HepG2 (cell line): ENCODE results near the gene CHID1. TPM values are rescaled to one million over a fixed set of nuclear protein-coding genes. Genes with fewer than 3 reads are reported as not detected.

Experiments
- ATAC-seq: fragments of 200-7000 bp; cut with Tn5 transposase; 3 replicates; pipeline ENCODE4 v1.9.1; 2020; ENCODE audit warnings: mild to moderate bottlenecking, moderate library complexity
- BruUV-seq: library from RNA; stranded (reverse); fragments of 400-500 nt; replicated peaks from 2 replicates; lab custom pipeline; 2021; lab: Mats Ljungman, UMichigan
- CTCF ChIA-PET: fragments of 300-600 bp; formaldehyde crosslinking; extraction: SDS; loops from one replicate; lab custom pipeline; 2021; ENCODE audit warnings: low total read pairs, inconsistent platforms, low intra/inter-chr PET ratio; lab: Yijun Ruan, JAX
- POLR2A ChIA-PET: fragments of 350-600 bp; sonication (Branson Sonifier 250); formaldehyde crosslinking; loops from one replicate; lab custom pipeline; 2020; ENCODE audit warnings: antibody characterized with exemption, inconsistent platforms; lab: Yijun Ruan, JAX
- DNase-seq: peaks from one replicate; pipeline ENCODE4 v3.0.0-alpha.2; 2015; ENCODE audit warnings: low spot score
- FAIRE-seq: peaks from 3 replicates; lab custom pipeline; 2011; peaks lifted over from hg19 to GRCh38; lab: Jason Lieb, UNC
- H2AFZ ChIP-seq: one replicate; pipeline ENCODE4 v1.6.1; 2011; ENCODE audit warnings: low read length, inconsistent platforms
- H3K27ac ChIP-seq: fragments of 300-600 bp; 3 replicates; pipeline ENCODE4 v1.8.0; 2011; ENCODE audit warnings: mixed run types, mild to moderate bottlenecking, mixed read lengths, low read length, inconsistent platforms; ENCODE audit not compliant: insufficient read depth; ENCODE audit errors: extremely low read length
- H3K27me3 ChIP-seq, 2 experiments: fragments of 200-600 bp in 1 of 2; 2 replicates in 1 of 2; 3 replicates in 1 of 2; pipeline versions ENCODE4 v1.6.0 to v1.8.0; 2011; ENCODE audit warnings: low read length in 2 of 2, mild to moderate bottlenecking in 2 of 2, moderate library complexity in 2 of 2, inconsistent platforms in 1 of 2; ENCODE audit not compliant: insufficient read depth in 2 of 2, control insufficient read depth in 1 of 2
- H3K36me3 ChIP-seq, 2 experiments: fragments of 200-600 bp in 1 of 2; replicated peaks in 1 of 2; 2 replicates in 1 of 2; 3 replicates in 1 of 2; pipeline versions ENCODE4 v1.5.1 to v1.8.0; 2011; ENCODE audit warnings: low read length in 2 of 2, inconsistent platforms in 1 of 2; ENCODE audit not compliant: insufficient read depth in 2 of 2, control insufficient read depth in 1 of 2
- H3K4me1 ChIP-seq: 2 replicates; pipeline ENCODE4 v1.5.1; 2012; ENCODE audit warnings: low read length, inconsistent platforms; ENCODE audit not compliant: insufficient read depth
- H3K4me2 ChIP-seq: 2 replicates; pipeline ENCODE4 v1.6.0; 2011; ENCODE audit warnings: low read depth, low read length, inconsistent platforms
- H3K4me3 ChIP-seq, 3 experiments: fragments of 200-600 bp in 1 of 3; sonication (generic), shearing (Covaris generic) in 1 of 3; replicated peaks in 1 of 3; 2 replicates each; pipeline ENCODE4 v1.5.1; 2011 to 2016; ENCODE audit warnings: low read length in 3 of 3, inconsistent platforms in 2 of 3, low read depth in 2 of 3, mild to moderate bottlenecking in 2 of 3, control low read depth in 1 of 3, mixed read lengths in 1 of 3; ENCODE audit not compliant: insufficient read depth in 1 of 3
- H3K79me2 ChIP-seq: one replicate; pipeline ENCODE4 v1.6.1; 2011; ENCODE audit warnings: low read length, inconsistent platforms; ENCODE audit not compliant: insufficient read depth
- H3K9ac ChIP-seq: 2 replicates; pipeline ENCODE4 v1.6.0; 2011; ENCODE audit warnings: mild to moderate bottlenecking, low read depth, low read length, inconsistent platforms; ENCODE audit not compliant: insufficient read depth
- H3K9me3 ChIP-seq: 2 replicates; pipeline ENCODE4 v1.5.1; 2012; ENCODE audit warnings: mild to moderate bottlenecking, low read length
- H4K20me1 ChIP-seq: 2 replicates; pipeline ENCODE4 v1.6.0; 2011; ENCODE audit warnings: inconsistent platforms, mild to moderate bottlenecking, low read length, moderate library complexity; ENCODE audit not compliant: insufficient read depth
- AKAP8 ChIP-seq: sonication (generic); formaldehyde crosslinking; IDR thresholded peaks from 2 replicates; pipeline ENCODE4 v1.5.1; 2020; ENCODE audit warnings: mild to moderate bottlenecking, missing genetic modification reagents
- ARNT2 ChIP-seq: sonication (generic); formaldehyde crosslinking; IDR thresholded peaks from 2 replicates; pipeline ENCODE4 v1.8.0; 2022; ENCODE audit warnings: mild to moderate bottlenecking, low read depth, missing genetic modification reagents, moderate library complexity
- FIP1L1 ChIP-seq: fragments of 200-400 bp; formaldehyde crosslinking; IDR thresholded peaks from 2 replicates; pipeline ENCODE4 v1.6.1; 2018; ENCODE audit warnings: low read depth, mild to moderate bottlenecking, low read length, moderate library complexity, borderline replicate concordance; ENCODE audit not compliant: insufficient read depth
- FUBP1 ChIP-seq: sonication (generic); formaldehyde crosslinking; IDR thresholded peaks from 2 replicates; pipeline ENCODE4 v1.5.1; 2020; ENCODE audit warnings: missing genetic modification reagents, mild to moderate bottlenecking, borderline replicate concordance
- GFI1 ChIP-seq: sonication (generic); formaldehyde crosslinking; IDR thresholded peaks from 2 replicates; pipeline ENCODE4 v1.5.0; 2020; ENCODE audit warnings: missing genetic modification reagents, mild to moderate bottlenecking, borderline replicate concordance
- NBN ChIP-seq: fragments of 450-650 bp; conservative IDR thresholded peaks from 2 replicates; pipeline ENCODE4 v1.6.1; 2017
- NFKB2 ChIP-seq: sonication (generic); formaldehyde crosslinking; IDR thresholded peaks from 2 replicates; pipeline ENCODE4 v1.4.0; 2020; ENCODE audit warnings: missing genetic modification reagents, borderline replicate concordance
- RBM22 ChIP-seq: fragments of 200-400 bp; formaldehyde crosslinking; optimal IDR thresholded peaks from 2 replicates; pipeline ENCODE3; 2017; ENCODE audit warnings: mild to moderate bottlenecking, low read length, moderate library complexity
- SKI ChIP-seq: fragments of 450-650 bp; IDR thresholded peaks from one replicate; pipeline ENCODE4 v1.6.1; 2018; ENCODE audit warnings: mild to moderate bottlenecking; ENCODE audit not compliant: partially characterized antibody
- SMARCE1 ChIP-seq: fragments of 450-650 bp; IDR thresholded peaks from 2 replicates; pipeline ENCODE4 v1.6.1; 2017; ENCODE audit warnings: borderline replicate concordance
- ZNF10 ChIP-seq: sonication (generic); formaldehyde crosslinking; IDR thresholded peaks from 2 replicates; pipeline ENCODE4 v1.4.0; 2020; ENCODE audit warnings: mild to moderate bottlenecking, low read depth, missing genetic modification reagents, borderline replicate concordance
- ZNF431 ChIP-seq: sonication (generic); formaldehyde crosslinking; IDR thresholded peaks from 2 replicates; pipeline ENCODE4 v1.9.0; 2022; ENCODE audit warnings: missing genetic modification reagents, low read depth, mild to moderate bottlenecking, borderline replicate concordance
- ZNF446 ChIP-seq: sonication (generic); formaldehyde crosslinking; IDR thresholded peaks from 2 replicates; pipeline ENCODE4 v1.5.0; 2020; ENCODE audit warnings: mild to moderate bottlenecking, missing genetic modification reagents
- ZNF510 ChIP-seq: sonication (generic); formaldehyde crosslinking; IDR thresholded peaks from 2 replicates; pipeline ENCODE4 v1.4.0; 2020; ENCODE audit warnings: low read depth, mild to moderate bottlenecking, missing genetic modification reagents
- WGBS: methylation state at CpG from one replicate; pipeline ENCODE4 v1.1.6; 2017; ENCODE audit warnings: low lambda C conversion rate; 5-methylcytosine and 5-hydroxymethylcytosine counted together
- in situ Hi-C: cut with HindIII; loops from 2 replicates; pipeline ENCODE4 v1.10.0; 2017; ENCODE audit warnings: low pct_unique_long_range_greater_than_20kb; ENCODE audit not compliant: extremely low pct_ligation_motif_present
- intact Hi-C: fragments of 100-400 bp; cut with micrococcal nuclease; formaldehyde crosslinking; loops from one replicate; pipeline ENCODE4 v1.10.0; 2022; ENCODE audit not compliant: unreplicated experiment
- polyA plus RNA-seq, 8 experiments: library from polyadenylated mRNA; depleted of rRNA in 3 of 8; stranded (reverse) in 7 of 8; unstranded in 1 of 8; fragments of >200 nt; fragmentation: Illumina TruSeq in 4 of 8; extraction: Trizol in 4 of 8; gene quantifications; 2 replicates each; pipeline versions ENCODE4 v1.2.1 to v1.2.3, GENCODE V29; 2011 to 2016; ENCODE audit warnings: low read depth in 4 of 8, missing spikeins in 1 of 8, mixed read lengths in 1 of 8; ENCODE audit not compliant: insufficient read depth in 1 of 8
- total RNA-seq, 5 experiments: library from RNA; depleted of rRNA; stranded (reverse); fragments of >200 nt; fragmentation: Illumina TruSeq; extraction: Trizol; gene quantifications; 2 replicates each; pipeline ENCODE4 v1.2.3, GENCODE V29; 2016; ENCODE audit warnings: low read depth in 1 of 5
- TF ChIP-seq, protein P1 (sequence below): sonication (generic); formaldehyde crosslinking; IDR thresholded peaks from 2 replicates; pipeline ENCODE4 v1.4.0; 2020; ENCODE audit warnings: missing genetic modification reagents
- TF ChIP-seq, protein P2 (sequence below): sonication (generic); formaldehyde crosslinking; IDR thresholded peaks from 2 replicates; pipeline ENCODE4; 2020; ENCODE audit warnings: missing genetic modification reagents, mild to moderate bottlenecking, borderline replicate concordance
- TF ChIP-seq, protein P3 (sequence below): sonication (generic); formaldehyde crosslinking; IDR thresholded peaks from 2 replicates; pipeline ENCODE4 v1.5.0; 2020; ENCODE audit warnings: mild to moderate bottlenecking, missing genetic modification reagents

Gene CHID1
- total and polyA plus RNA-seq, 2 of the 13 experiments (the other 11 are each of a cell fraction or from before 2014, with no cell fraction given) = 65.1 to 93.6 TPM

DNA sequence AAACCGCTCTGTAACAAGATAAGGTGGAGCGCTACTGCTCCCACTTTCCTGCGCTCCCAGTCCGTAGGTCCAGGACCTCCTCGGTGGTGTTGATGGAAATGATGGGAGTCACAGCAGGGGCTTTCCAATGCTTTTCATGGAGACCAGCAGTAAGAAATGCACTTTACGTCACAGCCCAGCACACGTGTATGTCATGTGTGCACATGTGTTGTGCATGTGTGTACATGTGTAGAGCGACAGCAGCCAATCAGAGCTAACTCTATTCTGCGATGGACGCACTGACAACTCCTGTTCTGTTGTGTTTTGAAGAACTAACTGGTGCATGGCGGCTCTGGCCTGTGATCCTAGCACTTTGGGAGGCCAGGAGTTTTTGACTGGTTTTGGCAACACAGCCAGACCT is 1.2 kb downstream of the CHID1 start (continued):
- TF ChIP-seq FUBP1 (CRISPR knock-in tag) = no peak
- no peak for TF ChIP-seq ZNF431 (CRISPR knock-in tag)
- TF ChIP-seq SKI = no peak
- TF ChIP-seq ARNT2 = no peak
- TF ChIP-seq, all 625 proteins: peak for 2

DNA sequence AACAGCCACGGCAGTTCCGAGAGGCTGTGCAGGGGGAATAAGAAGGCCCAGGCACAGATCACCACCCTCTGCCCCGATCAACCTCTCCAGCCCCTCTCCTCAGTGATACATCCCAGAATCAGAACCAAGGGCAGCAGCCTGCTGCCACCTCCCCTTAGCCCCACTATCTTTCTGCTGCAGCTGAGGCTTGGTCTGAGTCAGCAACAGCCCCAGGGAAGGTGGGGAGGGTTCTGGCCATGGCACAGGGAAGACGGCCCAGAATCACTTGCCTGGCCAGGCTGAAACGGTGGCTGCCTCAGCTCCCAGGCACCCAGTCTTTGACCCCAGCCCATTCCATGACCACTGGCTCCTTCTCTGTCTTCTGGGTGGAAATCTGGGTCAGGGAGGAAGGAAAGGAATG is 2.3 kb downstream of the CHID1 start:
- Histone ChIP-seq H4K20me1 (no peaks in the 10 kb centered on the region), H3K36me3 (peaks cover 10 to 21% of the 10 kb centered on the region in 2 experiments), H3K4me2 (no peak overlapping the region), H3K9me3 (no peaks in the 10 kb centered on the region), H3K9ac (no peak overlapping the region), H2AFZ (no peak overlapping the region), H3K79me2 (peaks cover 30% of the 10 kb centered on the region), H3K4me3 (no peak overlapping the region), H3K27ac (no peak overlapping the region), H3K27me3 (no peaks in the 10 kb centered on the region; a peak in 2 of 5 replicates), H3K4me1 (peaks cover 25% of the 10 kb centered on the region)
- DNase-seq (no peak), FAIRE-seq (no peak), ATAC-seq (no peak)
- in situ Hi-C loops = no loop called here
- no TSS peak for BruUV-seq
- POLR2A ChIA-PET = no interaction called here
- 88% methylated on average over 3 of the region's 5 CpGs for WGBS
- CTCF ChIA-PET = no interaction called here
- intact Hi-C loops = no loop called here
- no peak for TF ChIP-seq SMARCE1
- TF ChIP-seq AKAP8 = no peak
- no peak for TF ChIP-seq ZNF446 (CRISPR knock-in tag)
- TF ChIP-seq, protein P1, sequence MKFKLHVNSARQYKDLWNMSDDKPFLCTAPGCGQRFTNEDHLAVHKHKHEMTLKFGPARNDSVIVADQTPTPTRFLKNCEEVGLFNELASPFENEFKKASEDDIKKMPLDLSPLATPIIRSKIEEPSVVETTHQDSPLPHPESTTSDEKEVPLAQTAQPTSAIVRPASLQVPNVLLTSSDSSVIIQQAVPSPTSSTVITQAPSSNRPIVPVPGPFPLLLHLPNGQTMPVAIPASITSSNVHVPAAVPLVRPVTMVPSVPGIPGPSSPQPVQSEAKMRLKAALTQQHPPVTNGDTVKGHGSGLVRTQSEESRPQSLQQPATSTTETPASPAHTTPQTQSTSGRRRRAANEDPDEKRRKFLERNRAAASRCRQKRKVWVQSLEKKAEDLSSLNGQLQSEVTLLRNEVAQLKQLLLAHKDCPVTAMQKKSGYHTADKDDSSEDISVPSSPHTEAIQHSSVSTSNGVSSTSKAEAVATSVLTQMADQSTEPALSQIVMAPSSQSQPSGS (CRISPR knock-in tag) = no peak
- no peak for TF ChIP-seq ZNF510
- TF ChIP-seq FIP1L1 = no peak
- TF ChIP-seq, protein P2, sequence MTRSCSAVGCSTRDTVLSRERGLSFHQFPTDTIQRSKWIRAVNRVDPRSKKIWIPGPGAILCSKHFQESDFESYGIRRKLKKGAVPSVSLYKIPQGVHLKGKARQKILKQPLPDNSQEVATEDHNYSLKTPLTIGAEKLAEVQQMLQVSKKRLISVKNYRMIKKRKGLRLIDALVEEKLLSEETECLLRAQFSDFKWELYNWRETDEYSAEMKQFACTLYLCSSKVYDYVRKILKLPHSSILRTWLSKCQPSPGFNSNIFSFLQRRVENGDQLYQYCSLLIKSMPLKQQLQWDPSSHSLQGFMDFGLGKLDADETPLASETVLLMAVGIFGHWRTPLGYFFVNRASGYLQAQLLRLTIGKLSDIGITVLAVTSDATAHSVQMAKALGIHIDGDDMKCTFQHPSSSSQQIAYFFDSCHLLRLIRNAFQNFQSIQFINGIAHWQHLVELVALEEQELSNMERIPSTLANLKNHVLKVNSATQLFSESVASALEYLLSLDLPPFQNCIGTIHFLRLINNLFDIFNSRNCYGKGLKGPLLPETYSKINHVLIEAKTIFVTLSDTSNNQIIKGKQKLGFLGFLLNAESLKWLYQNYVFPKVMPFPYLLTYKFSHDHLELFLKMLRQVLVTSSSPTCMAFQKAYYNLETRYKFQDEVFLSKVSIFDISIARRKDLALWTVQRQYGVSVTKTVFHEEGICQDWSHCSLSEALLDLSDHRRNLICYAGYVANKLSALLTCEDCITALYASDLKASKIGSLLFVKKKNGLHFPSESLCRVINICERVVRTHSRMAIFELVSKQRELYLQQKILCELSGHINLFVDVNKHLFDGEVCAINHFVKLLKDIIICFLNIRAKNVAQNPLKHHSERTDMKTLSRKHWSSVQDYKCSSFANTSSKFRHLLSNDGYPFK = no peak
- TF ChIP-seq, protein P3, sequence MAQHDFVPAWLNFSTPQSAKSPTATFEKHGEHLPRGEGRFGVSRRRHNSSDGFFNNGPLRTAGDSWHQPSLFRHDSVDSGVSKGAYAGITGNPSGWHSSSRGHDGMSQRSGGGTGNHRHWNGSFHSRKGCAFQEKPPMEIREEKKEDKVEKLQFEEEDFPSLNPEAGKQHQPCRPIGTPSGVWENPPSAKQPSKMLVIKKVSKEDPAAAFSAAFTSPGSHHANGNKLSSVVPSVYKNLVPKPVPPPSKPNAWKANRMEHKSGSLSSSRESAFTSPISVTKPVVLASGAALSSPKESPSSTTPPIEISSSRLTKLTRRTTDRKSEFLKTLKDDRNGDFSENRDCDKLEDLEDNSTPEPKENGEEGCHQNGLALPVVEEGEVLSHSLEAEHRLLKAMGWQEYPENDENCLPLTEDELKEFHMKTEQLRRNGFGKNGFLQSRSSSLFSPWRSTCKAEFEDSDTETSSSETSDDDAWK = no peak
- no peak for TF ChIP-seq ZNF10
- no peak for TF ChIP-seq NFKB2 (CRISPR knock-in tag)
- TF ChIP-seq NBN = no peak
- no peak for TF ChIP-seq RBM22
- no peak for TF ChIP-seq GFI1 (CRISPR knock-in tag)
